Left ventricle myocardium inferior (tissue), 1 donor: ENCODE results near the gene APOC1. TPM values are rescaled to one million over a fixed set of nuclear protein-coding genes. Genes with fewer than 3 reads are reported as not detected.

ENCODE experiments used
- DNase-seq: peaks from one replicate; pipeline ENCODE4 v3.0.0-alpha.2; 2020
- H3K27ac ChIP-seq: fragments of 200-600 bp; replicated peaks from 2 replicates; pipeline ENCODE4 v1.8.0; 2021
- H3K27me3 ChIP-seq: fragments of 200-600 bp; 2 replicates; pipeline ENCODE4 v1.8.0; 2021; ENCODE audit warnings: low read depth
- H3K36me3 ChIP-seq: fragments of 200-600 bp; 2 replicates; pipeline ENCODE4 v1.8.0; 2021
- H3K4me1 ChIP-seq: fragments of 200-600 bp; 2 replicates; pipeline ENCODE4 v1.8.0; 2021
- H3K4me3 ChIP-seq: fragments of 200-600 bp; 2 replicates; pipeline ENCODE4 v1.8.0; 2021; ENCODE audit warnings: mild to moderate bottlenecking, moderate library complexity
- H3K9me3 ChIP-seq: fragments of 200-600 bp; replicated peaks from 2 replicates; pipeline ENCODE4 v1.8.0; 2021
- intact Hi-C: fragments of 100-400 bp; cut with micrococcal nuclease; formaldehyde crosslinking; loops from one replicate; pipeline ENCODE4 v1.11.0; 2022
- total RNA-seq: library from RNA; stranded (reverse); fragmentation: NEBNext Ultra II Directional; extraction: Animal tissue kit (Norgen Biotek cat#: 25700); gene quantifications from one replicate; pipeline ENCODE4 v1.2.1, GENCODE V29; 2021
- TF ChIP-seq, protein P1 (sequence below): fragments of 200-600 bp; IDR thresholded peaks from 2 replicates; pipeline ENCODE4 v1.8.0; 2021; ENCODE audit warnings: antibody characterized with exemption, mild to moderate bottlenecking, borderline replicate concordance
- donor health status: DM: no; HTN: yes; CAD: no; lungs with severe emphysema.

APOC1 gene
- total RNA-seq, 1 donor from 2014 or later: 0.85 TPM

DNA sequence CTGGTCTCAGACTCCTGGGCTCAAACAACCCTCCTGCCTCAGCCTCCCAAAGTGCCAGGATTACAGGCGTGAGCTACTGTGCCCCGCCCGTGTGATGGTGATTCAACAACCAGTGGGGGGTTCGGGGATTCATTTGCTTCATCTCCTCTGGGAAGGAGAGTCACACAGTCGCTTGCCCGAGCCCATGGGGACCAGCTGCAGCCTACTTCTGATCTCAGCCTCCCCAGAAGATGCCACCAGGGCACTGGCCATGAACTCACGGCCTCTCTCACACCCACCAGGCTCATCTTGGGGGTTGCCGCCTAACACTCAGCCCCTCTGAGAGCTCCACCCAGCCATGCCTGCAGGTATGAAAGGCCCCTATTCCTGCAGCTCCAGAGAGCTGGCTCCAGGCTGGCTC, 16.6 kb upstream of the APOC1 start:
- no peak overlapping the region for H3K4me3 ChIP-seq
- peaks cover 91% of the 10 kb centered on the region for H3K36me3 ChIP-seq
- H3K9me3 ChIP-seq: no peaks in the 10 kb centered on the region
- TF ChIP-seq, protein P1, sequence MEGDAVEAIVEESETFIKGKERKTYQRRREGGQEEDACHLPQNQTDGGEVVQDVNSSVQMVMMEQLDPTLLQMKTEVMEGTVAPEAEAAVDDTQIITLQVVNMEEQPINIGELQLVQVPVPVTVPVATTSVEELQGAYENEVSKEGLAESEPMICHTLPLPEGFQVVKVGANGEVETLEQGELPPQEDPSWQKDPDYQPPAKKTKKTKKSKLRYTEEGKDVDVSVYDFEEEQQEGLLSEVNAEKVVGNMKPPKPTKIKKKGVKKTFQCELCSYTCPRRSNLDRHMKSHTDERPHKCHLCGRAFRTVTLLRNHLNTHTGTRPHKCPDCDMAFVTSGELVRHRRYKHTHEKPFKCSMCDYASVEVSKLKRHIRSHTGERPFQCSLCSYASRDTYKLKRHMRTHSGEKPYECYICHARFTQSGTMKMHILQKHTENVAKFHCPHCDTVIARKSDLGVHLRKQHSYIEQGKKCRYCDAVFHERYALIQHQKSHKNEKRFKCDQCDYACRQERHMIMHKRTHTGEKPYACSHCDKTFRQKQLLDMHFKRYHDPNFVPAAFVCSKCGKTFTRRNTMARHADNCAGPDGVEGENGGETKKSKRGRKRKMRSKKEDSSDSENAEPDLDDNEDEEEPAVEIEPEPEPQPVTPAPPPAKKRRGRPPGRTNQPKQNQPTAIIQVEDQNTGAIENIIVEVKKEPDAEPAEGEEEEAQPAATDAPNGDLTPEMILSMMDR: no peak
- peaks cover 5% of the 10 kb centered on the region for H3K4me1 ChIP-seq
- H3K27me3 ChIP-seq: no peaks in the 10 kb centered on the region
- intact Hi-C loops: no loop called here
- DNase-seq: no peak
- no peak overlapping the region for H3K27ac ChIP-seq

DNA sequence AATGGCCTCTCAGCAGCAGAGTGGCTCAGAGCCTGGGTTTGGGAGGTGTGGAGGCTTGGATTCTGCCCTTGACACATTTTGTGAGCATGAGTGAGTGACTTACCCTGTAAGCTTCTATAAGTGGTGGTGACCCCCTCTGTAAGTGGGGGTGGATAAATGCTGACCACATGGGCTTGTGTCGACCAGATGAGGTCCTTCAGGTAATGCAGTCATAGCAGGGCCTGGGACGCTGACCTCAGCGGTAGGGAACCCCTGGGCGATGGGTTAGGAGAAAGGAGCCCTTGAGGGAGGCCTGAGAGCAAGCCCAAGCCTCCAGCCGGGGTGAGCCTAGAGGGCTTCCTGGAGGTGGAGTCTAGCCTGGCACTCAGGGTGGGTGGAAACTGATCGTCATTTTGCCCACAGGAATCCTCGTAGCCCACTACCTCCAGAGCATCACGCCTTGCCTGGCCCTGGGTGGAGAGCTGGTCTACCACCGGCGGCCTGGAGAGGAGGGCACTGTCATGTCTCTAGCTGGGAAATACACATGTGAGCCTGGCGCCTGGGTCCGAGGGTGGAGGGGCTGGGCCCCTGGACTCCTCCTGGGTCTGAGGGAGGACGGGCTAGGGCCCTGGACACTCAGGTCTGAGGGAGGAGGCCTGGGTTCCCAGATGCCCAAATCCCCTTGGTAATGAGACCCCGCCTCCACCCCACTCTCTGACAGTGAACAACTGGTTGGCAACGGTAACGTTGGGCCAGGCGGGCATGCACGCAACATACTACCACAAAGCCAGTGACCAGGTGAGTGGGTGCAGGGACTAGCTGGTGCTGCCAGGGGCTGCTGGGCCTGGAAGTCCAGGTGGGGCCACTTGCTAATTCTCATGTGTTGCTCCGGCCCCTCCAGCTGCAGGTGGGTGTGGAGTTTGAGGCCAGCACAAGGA, 13.8 kb upstream of the APOC1 start:
- Histone ChIP-seq H3K9me3 (no peaks in the 10 kb centered on the region), H3K4me1 (peaks cover 12% of the 10 kb centered on the region), H3K27ac (no peak overlapping the region), H3K36me3 (peaks cover 68% of the 10 kb centered on the region), H3K4me3 (no peak overlapping the region), H3K27me3 (peaks cover 10% of the 10 kb centered on the region)
- DNase-seq: no peak
- intact Hi-C loops: loop anchor here (5.0 kb wide), 1 partner anchor 52 kb away; no protein-coding TSS in a partner anchor
- TF ChIP-seq, protein P1: no peak

DNA sequence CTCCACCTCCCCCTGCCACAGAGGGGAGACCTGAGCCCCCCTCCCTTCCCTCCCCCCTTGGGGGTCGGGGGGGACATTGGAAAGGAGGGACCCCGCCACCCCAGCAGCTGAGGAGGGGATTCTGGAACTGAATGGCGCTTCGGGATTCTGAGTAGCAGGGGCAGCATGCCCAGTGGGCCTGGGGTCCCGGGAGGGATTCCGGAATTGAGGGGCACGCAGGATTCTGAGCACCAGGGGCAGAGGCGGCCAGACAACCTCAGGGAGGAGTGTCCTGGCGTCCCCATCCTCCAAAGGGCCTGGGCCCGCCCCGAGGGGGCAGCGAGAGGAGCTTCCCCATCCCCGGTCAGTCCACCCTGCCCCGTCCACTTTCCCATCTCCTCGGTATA, 11.2 kb upstream of the APOC1 start:
- TF ChIP-seq, protein P1: no peak
- DNase-seq: no peak

DNA sequence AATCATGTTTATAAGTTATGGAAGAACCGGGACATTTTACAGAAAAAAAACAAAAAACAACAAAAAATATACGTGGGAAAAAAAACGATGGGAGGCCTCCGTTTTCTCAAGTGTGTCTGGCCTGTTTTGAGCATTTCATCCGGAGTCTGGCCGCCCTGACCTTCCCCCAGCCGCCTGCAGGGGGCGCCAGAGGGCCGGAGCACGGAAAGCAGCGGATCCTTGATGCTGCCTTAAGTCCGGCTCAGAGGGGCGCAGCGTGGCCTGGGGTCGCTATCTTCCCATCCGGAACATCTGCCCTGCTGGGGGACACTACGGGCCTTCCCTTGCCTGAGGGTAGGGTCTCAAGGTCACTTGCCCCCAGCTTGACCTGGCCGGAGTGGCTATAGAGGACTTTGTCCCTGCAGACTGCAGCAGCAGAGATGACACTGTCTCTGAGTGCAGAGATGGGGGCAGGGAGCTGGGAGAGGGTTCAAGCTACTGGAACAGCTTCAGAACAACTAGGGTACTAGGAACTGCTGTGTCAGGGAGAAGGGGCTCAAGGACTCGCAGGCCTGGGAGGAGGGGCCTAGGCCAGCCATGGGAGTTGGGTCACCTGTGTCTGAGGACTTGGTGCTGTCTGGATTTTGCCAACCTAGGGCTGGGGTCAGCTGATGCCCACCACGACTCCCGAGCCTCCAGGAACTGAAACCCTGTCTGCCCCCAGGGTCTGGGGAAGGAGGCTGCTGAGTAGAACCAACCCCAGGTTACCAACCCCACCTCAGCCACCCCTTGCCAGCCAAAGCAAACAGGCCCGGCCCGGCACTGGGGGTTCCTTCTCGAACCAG, 10.6 kb upstream of the APOC1 start:
- H3K36me3 ChIP-seq: peaks cover 38% of the 10 kb centered on the region
- TF ChIP-seq, protein P1: peak; percentile 99
- H3K27me3 ChIP-seq: peaks cover 42% of the 10 kb centered on the region
- H3K27ac ChIP-seq: no peak overlapping the region
- peaks cover 22% of the 10 kb centered on the region for H3K4me1 ChIP-seq
- DNase-seq: peak; percentile 74
- intact Hi-C loops: loop anchor here (5.0 kb wide), 1 partner anchor 48 kb away; no protein-coding TSS in a partner anchor
- no peak overlapping the region for H3K4me3 ChIP-seq
- no peaks in the 10 kb centered on the region for H3K9me3 ChIP-seq

More for the DNA sequence above, 11.2 kb upstream of the APOC1 start:
- peaks cover 44% of the 10 kb centered on the region for H3K36me3 ChIP-seq
- H3K4me1 ChIP-seq: peaks cover 22% of the 10 kb centered on the region
- H3K27me3 ChIP-seq: peaks cover 36% of the 10 kb centered on the region
- H3K27ac ChIP-seq: no peak overlapping the region
- H3K4me3 ChIP-seq: no peak overlapping the region
- H3K9me3 ChIP-seq: no peaks in the 10 kb centered on the region
- intact Hi-C loops: loop anchor here (5.0 kb wide), 1 partner anchor 49 kb away; no protein-coding TSS in a partner anchor

DNA sequence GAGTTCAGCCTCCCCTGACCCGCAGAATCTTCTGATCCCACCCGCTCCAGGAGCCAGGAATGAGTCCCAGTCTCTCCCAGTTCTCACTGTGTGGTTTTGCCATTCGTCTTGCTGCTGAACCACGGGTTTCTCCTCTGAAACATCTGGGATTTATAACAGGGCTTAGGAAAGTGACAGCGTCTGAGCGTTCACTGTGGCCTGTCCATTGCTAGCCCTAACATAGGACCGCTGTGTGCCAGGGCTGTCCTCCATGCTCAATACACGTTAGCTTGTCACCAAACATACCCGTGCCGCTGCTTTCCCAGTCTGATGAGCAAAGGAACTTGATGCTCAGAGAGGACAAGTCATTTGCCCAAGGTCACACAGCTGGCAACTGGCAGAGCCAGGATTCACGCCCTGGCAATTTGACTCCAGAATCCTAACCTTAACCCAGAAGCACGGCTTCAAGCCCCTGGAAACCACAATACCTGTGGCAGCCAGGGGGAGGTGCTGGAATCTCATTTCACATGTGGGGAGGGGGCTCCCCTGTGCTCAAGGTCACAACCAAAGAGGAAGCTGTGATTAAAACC, 9.9 kb upstream of the APOC1 start:
- TF ChIP-seq, protein P1: no peak
- Histone ChIP-seq H3K27ac (no peak overlapping the region), H3K27me3 (peaks cover 42% of the 10 kb centered on the region), H3K4me1 (peaks cover 22% of the 10 kb centered on the region), H3K4me3 (no peak overlapping the region), H3K36me3 (peaks cover 35% of the 10 kb centered on the region), H3K9me3 (no peaks in the 10 kb centered on the region)
- intact Hi-C loops: loop anchor here (5.0 kb wide), 1 partner anchor 48 kb away; no protein-coding TSS in a partner anchor
- DNase-seq: no peak
